ENCODE data around the gene GPAT3.
A peak's percentile ranks its signal among the peaks of the same experiment; 100 is the strongest.
"Not testable (repeated sequence)": the region's sequence is repeated elsewhere in the genome, so short reads cannot be mapped to it uniquely, and the experiment has no call there.

The GPAT3 gene

GRCh38 chr4:83548151-83548905 is 12.4 kb downstream of the GPAT3 start:
- peak in 2 of 3 donors; percentile 20 to 26 for DNase-seq (ENCODE audit: low read depth in 3 of 3, low spot score in 1 of 3)

GRCh38 chr4:83552083-83552482 is 16.2 kb downstream of the GPAT3 start:
- DNase-seq (ENCODE audit: low read depth in 3 of 3, low spot score in 1 of 3): no peak

GRCh38 chr4:83552924-83553323 is 17.0 kb downstream of the GPAT3 start:
- DNase-seq (ENCODE audit: low read depth in 3 of 3, low spot score in 1 of 3): no peak

GRCh38 chr4:83556006-83556707 is 20.2 kb downstream of the GPAT3 start:
- DNase-seq (ENCODE audit: low read depth in 3 of 3, low spot score in 1 of 3): no peak

GRCh38 chr4:83556816-83557215 is 20.9 kb downstream of the GPAT3 start:
- no peak for DNase-seq (ENCODE audit: low read depth in 3 of 3, low spot score in 1 of 3)

- DNase-seq (ENCODE audit: low read depth in 3 of 3, low spot score in 1 of 3): no peak
Observed at GRCh38 chr4:83558059-83558653, 22.2 kb downstream of the GPAT3 start.

- DNase-seq (ENCODE audit: low read depth in 3 of 3, low spot score in 1 of 3): no peak
Observed at GRCh38 chr4:83558680-83559079, 22.8 kb downstream of the GPAT3 start.

GRCh38 chr4:83560523-83560922 is 24.6 kb downstream of the GPAT3 start:
- no peak for DNase-seq (ENCODE audit: low read depth in 3 of 3, low spot score in 1 of 3)

- no peak for DNase-seq (ENCODE audit: low read depth in 3 of 3, low spot score in 1 of 3)
Observed at GRCh38 chr4:83561381-83561780, 25.5 kb downstream of the GPAT3 start.

- DNase-seq (ENCODE audit: low read depth in 3 of 3, low spot score in 1 of 3): no peak
Observed at GRCh38 chr4:83563998-83564397, 28.1 kb downstream of the GPAT3 start.

GRCh38 chr4:83568062-83568461 is 32.2 kb downstream of the GPAT3 start:
- no peak for DNase-seq (ENCODE audit: low read depth in 3 of 3, low spot score in 1 of 3)

GRCh38 chr4:83569429-83569828 is 33.5 kb downstream of the GPAT3 start:
- DNase-seq (ENCODE audit: low read depth in 3 of 3, low spot score in 1 of 3): no peak

GRCh38 chr4:83569987-83570386 is 34.1 kb downstream of the GPAT3 start:
- no peak for DNase-seq (ENCODE audit: low read depth in 3 of 3, low spot score in 1 of 3)

GRCh38 chr4:83572848-83573247 is 36.9 kb downstream of the GPAT3 start:
- no peak for DNase-seq (ENCODE audit: low read depth in 3 of 3, low spot score in 1 of 3)

GRCh38 chr4:83574247-83574646 is 38.3 kb downstream of the GPAT3 start:
- no peak for DNase-seq (ENCODE audit: low read depth in 3 of 3, low spot score in 1 of 3)

- not testable (repeated sequence) for DNase-seq (ENCODE audit: low read depth in 3 of 3, low spot score in 1 of 3)
Observed at GRCh38 chr4:83576237-83576636, 40.3 kb downstream of the GPAT3 start.

- DNase-seq (ENCODE audit: low read depth in 3 of 3, low spot score in 1 of 3): no peak
Observed at GRCh38 chr4:83581411-83582288, 45.7 kb downstream of the GPAT3 start.

GRCh38 chr4:83582289-83582785 is 46.4 kb downstream of the GPAT3 start:
- no peak for DNase-seq (ENCODE audit: low read depth in 3 of 3, low spot score in 1 of 3)

- DNase-seq (ENCODE audit: low read depth in 3 of 3, low spot score in 1 of 3): no peak
Observed at GRCh38 chr4:83585982-83586508, 50.1 kb downstream of the GPAT3 start.

GRCh38 chr4:83589279-83589678 is 53.4 kb downstream of the GPAT3 start:
- DNase-seq (ENCODE audit: low read depth in 3 of 3, low spot score in 1 of 3): no peak

GRCh38 chr4:83591056-83591455 is 55.1 kb downstream of the GPAT3 start:
- DNase-seq (ENCODE audit: low read depth in 3 of 3, low spot score in 1 of 3): no peak

All from stimulated activated CD4-positive, alpha-beta T cell treated with anti-CD3 and anti-CD28 coated beads, TNF-alpha, amount 100 ng/mL, for 1 hour (primary cell).